Neural progenitor cell (in vitro differentiated cells): ENCODE measurements around the gene PTPRN2. TPM values are rescaled to one million over a fixed set of nuclear protein-coding genes. Genes with fewer than 3 reads are reported as not detected.
"Not testable (repeated sequence)": the region's sequence is repeated elsewhere in the genome, so short reads cannot be mapped to it uniquely, and the experiment has no call there.

Experiments used
- DNase-seq: peaks from one replicate; pipeline ENCODE4 v3.0.0-alpha.2; 2016; ENCODE audit warnings: low spot score
- H2AFZ ChIP-seq: fragments of 200-600 bp; sonication (generic); replicated peaks from 2 replicates; pipeline ENCODE4 v1.6.1; 2016; ENCODE audit warnings: antibody characterized with exemption
- H3F3A ChIP-seq: fragments of 200-600 bp; sonication (generic); 2 replicates; pipeline ENCODE4 v1.6.1; 2016; ENCODE audit warnings: antibody characterized with exemption, low read depth
- H3K27ac ChIP-seq: fragments of 200-600 bp; sonication (generic); 2 replicates; pipeline ENCODE4 v1.5.1; 2016; ENCODE audit warnings: mild to moderate bottlenecking
- H3K27me3 ChIP-seq: fragments of 200-600 bp; sonication (generic); 2 replicates; pipeline ENCODE4 v1.6.1; 2016; ENCODE audit warnings: mild to moderate bottlenecking, moderate library complexity
- H3K36me3 ChIP-seq: fragments of 200-600 bp; sonication (generic); 2 replicates; pipeline ENCODE4 v1.5.1; 2016
- H3K4me1 ChIP-seq: fragments of 200-600 bp; sonication (generic); 2 replicates; pipeline ENCODE4 v1.6.1; 2016; ENCODE audit warnings: mixed run types
- H3K4me2 ChIP-seq: fragments of 200-600 bp; sonication (generic); 2 replicates; pipeline ENCODE4 v1.6.1; 2016
- H3K4me3 ChIP-seq: fragments of 200-600 bp; sonication (generic); 2 replicates; pipeline ENCODE4 v1.5.1; 2016
- H3K79me2 ChIP-seq: fragments of 200-600 bp; sonication (generic); 2 replicates; pipeline ENCODE4 v1.6.1; 2016; ENCODE audit warnings: low read depth
- H3K9ac ChIP-seq: fragments of 200-600 bp; sonication (generic); 2 replicates; pipeline ENCODE4 v1.6.1; 2016
- H3K9me3 ChIP-seq: fragments of 200-600 bp; sonication (generic); 2 replicates; pipeline ENCODE4 v1.5.1; 2016; ENCODE audit warnings: low read depth
- H4K20me1 ChIP-seq: fragments of 200-600 bp; sonication (generic); 2 replicates; pipeline ENCODE4 v1.6.1; 2016; ENCODE audit warnings: low read depth
- H3K27ac Mint-ChIP-seq: 3 replicates; pipeline ENCODE4 v1.8.0; 2021; ENCODE audit warnings: mixed read lengths
- H3K27me3 Mint-ChIP-seq: 2 replicates; pipeline ENCODE4 v1.8.0; 2022; ENCODE audit warnings: low read depth, mild to moderate bottlenecking, inconsistent platforms, moderate library complexity, mixed read lengths; ENCODE audit not compliant: insufficient read depth
- H3K36me3 Mint-ChIP-seq: 3 replicates; pipeline ENCODE4 v1.8.0; 2021; ENCODE audit warnings: mixed read lengths
- H3K4me1 Mint-ChIP-seq: 3 replicates; pipeline ENCODE4 v1.8.0; 2021; ENCODE audit warnings: mixed read lengths
- H3K4me3 Mint-ChIP-seq: 3 replicates; pipeline ENCODE4 v1.8.0; 2021; ENCODE audit warnings: mild to moderate bottlenecking, moderate library complexity, mixed read lengths
- H3K9me3 Mint-ChIP-seq: 3 replicates; pipeline ENCODE4 v1.8.0; 2020; ENCODE audit warnings: mixed read lengths
- CTCF ChIP-seq: fragments of 200-600 bp; sonication (generic); IDR thresholded peaks from 2 replicates; pipeline ENCODE4 v1.5.1; 2017; ENCODE audit warnings: antibody characterized with exemption, mild to moderate bottlenecking
- EZH2 ChIP-seq: fragments of 200-600 bp; sonication (generic); IDR thresholded peaks from 2 replicates; pipeline ENCODE4 v1.6.1; 2017; ENCODE audit warnings: antibody characterized with exemption, mild to moderate bottlenecking, moderate library complexity
- EZH2phosphoT487 ChIP-seq: fragments of 200-600 bp; sonication (generic); IDR thresholded peaks from 2 replicates; pipeline ENCODE4 v1.6.1; 2017; ENCODE audit warnings: antibody characterized with exemption
- total RNA-seq: library from RNA; depleted of rRNA; stranded (reverse); fragments of >200 nt; gene quantifications from 2 replicates; pipeline ENCODE4 v1.2.3, GENCODE V29; 2015; ENCODE audit warnings: low replicate concordance

The PTPRN2 gene
- total RNA-seq, 1 donor from 2014 or later = 3.0 TPM

GRCh38 chr7:157918326-157919080, 669.1 kb downstream of the PTPRN2 start:
- no peak overlapping the region for H3K4me3 Mint-ChIP-seq
- Histone ChIP-seq H3K4me1 (no peaks in the 10 kb centered on the region), H3K4me2 (no peak overlapping the region), H3K9me3 (peaks cover 10% of the 10 kb centered on the region), H3K27ac (no peak overlapping the region), H3K27me3 (no peaks in the 10 kb centered on the region), H4K20me1 (no peaks in the 10 kb centered on the region), H3K4me3 (no peak overlapping the region), H3K9ac (no peak overlapping the region), H3F3A (no peaks in the 10 kb centered on the region), H3K36me3 (no peaks in the 10 kb centered on the region), H3K79me2 (no peaks in the 10 kb centered on the region), H2AFZ (no peak overlapping the region)
- DNase-seq = no peak
- H3K27me3 Mint-ChIP-seq = peaks cover 3% of the 10 kb centered on the region
- H3K27ac Mint-ChIP-seq = no peak overlapping the region
- no peaks in the 10 kb centered on the region for H3K36me3 Mint-ChIP-seq
- H3K9me3 Mint-ChIP-seq = peaks cover 20% of the 10 kb centered on the region
- TF ChIP-seq EZH2 (no peak), EZH2phosphoT487 (no peak), CTCF (no peak)
- no peaks in the 10 kb centered on the region for H3K4me1 Mint-ChIP-seq

- Histone ChIP-seq H3K79me2 (no peaks in the 10 kb centered on the region), H3F3A (no peaks in the 10 kb centered on the region), H4K20me1 (no peaks in the 10 kb centered on the region), H3K27me3 (no peaks in the 10 kb centered on the region), H3K36me3 (no peaks in the 10 kb centered on the region), H3K9ac (no peak overlapping the region), H3K9me3 (peaks cover 10% of the 10 kb centered on the region), H3K27ac (no peak overlapping the region), H3K4me1 (no peaks in the 10 kb centered on the region), H3K4me2 (no peak overlapping the region), H2AFZ (no peak overlapping the region), H3K4me3 (no peak overlapping the region)
- H3K4me1 Mint-ChIP-seq = no peaks in the 10 kb centered on the region
- no peak for DNase-seq
- peaks cover 3% of the 10 kb centered on the region for H3K27me3 Mint-ChIP-seq
- TF ChIP-seq EZH2phosphoT487 (no peak), EZH2 (no peak), CTCF (no peak)
- peak overlapping the region; percentile 6 for H3K4me3 Mint-ChIP-seq
- no peaks in the 10 kb centered on the region for H3K36me3 Mint-ChIP-seq
- H3K27ac Mint-ChIP-seq = peak overlapping the region; percentile 72
- peaks cover 20% of the 10 kb centered on the region for H3K9me3 Mint-ChIP-seq
Measured at GRCh38 chr7:157916946-157917640, 670.5 kb downstream of the PTPRN2 start.

GRCh38 chr7:157910446-157910845, 677.2 kb downstream of the PTPRN2 start:
- no peaks in the 10 kb centered on the region for H3F3A ChIP-seq
- no peaks in the 10 kb centered on the region for H3K36me3 Mint-ChIP-seq
- no peaks in the 10 kb centered on the region for H3K27me3 ChIP-seq
- no peak overlapping the region for H3K4me3 Mint-ChIP-seq
- no peaks in the 10 kb centered on the region for H4K20me1 ChIP-seq
- no peaks in the 10 kb centered on the region for H3K36me3 ChIP-seq
- no peak for DNase-seq
- H2AFZ ChIP-seq = no peak overlapping the region
- H3K27ac Mint-ChIP-seq = no peak overlapping the region
- no peak overlapping the region for H3K4me3 ChIP-seq
- peaks cover 10% of the 10 kb centered on the region for H3K9me3 ChIP-seq
- peaks cover 16% of the 10 kb centered on the region for H3K9me3 Mint-ChIP-seq
- no peak overlapping the region for H3K4me2 ChIP-seq
- H3K9ac ChIP-seq = no peak overlapping the region
- H3K27ac ChIP-seq = no peak overlapping the region
- H3K4me1 ChIP-seq = peaks cover 5% of the 10 kb centered on the region
- TF ChIP-seq CTCF (no peak), EZH2phosphoT487 (no peak), EZH2 (no peak)
- peaks cover 6% of the 10 kb centered on the region for H3K4me1 Mint-ChIP-seq
- peaks cover 5% of the 10 kb centered on the region for H3K27me3 Mint-ChIP-seq
- no peaks in the 10 kb centered on the region for H3K79me2 ChIP-seq

- H3K4me3 Mint-ChIP-seq, H3K4me1 ChIP-seq, H3K79me2 ChIP-seq, H3K27ac ChIP-seq, H3K36me3 ChIP-seq, H3K36me3 Mint-ChIP-seq, H3F3A ChIP-seq, H2AFZ ChIP-seq, H3K27me3 ChIP-seq, DNase-seq, H3K4me1 Mint-ChIP-seq, H3K27me3 Mint-ChIP-seq, H3K9ac ChIP-seq, H3K27ac Mint-ChIP-seq, H3K4me3 ChIP-seq, H3K9me3 ChIP-seq, H4K20me1 ChIP-seq, H3K4me2 ChIP-seq: not testable (repeated sequence)
- H3K9me3 Mint-ChIP-seq = peaks cover 15% of the 10 kb centered on the region
Measured at GRCh38 chr7:157910045-157910444, 677.6 kb downstream of the PTPRN2 start.
